HepG2 (cell line): Measurements from ENCODE around the gene TUT1. TPM values are rescaled to one million over a fixed set of nuclear protein-coding genes. Genes with fewer than 3 reads are reported as not detected.

Source experiments
- ATAC-seq: fragments of 200-7000 bp; cut with Tn5 transposase; 3 replicates; pipeline ENCODE4 v1.9.1; 2020; ENCODE audit warnings: mild to moderate bottlenecking, moderate library complexity
- BruUV-seq: library from RNA; stranded (reverse); fragments of 400-500 nt; replicated peaks from 2 replicates; lab custom pipeline; 2021; lab: Mats Ljungman, UMichigan
- CTCF ChIA-PET: fragments of 300-600 bp; formaldehyde crosslinking; extraction: SDS; loops from one replicate; lab custom pipeline; 2021; ENCODE audit warnings: low total read pairs, inconsistent platforms, low intra/inter-chr PET ratio; lab: Yijun Ruan, JAX
- POLR2A ChIA-PET: fragments of 350-600 bp; sonication (Branson Sonifier 250); formaldehyde crosslinking; loops from one replicate; lab custom pipeline; 2020; ENCODE audit warnings: antibody characterized with exemption, inconsistent platforms; lab: Yijun Ruan, JAX
- DNase-seq: peaks from one replicate; pipeline ENCODE4 v3.0.0-alpha.2; 2015; ENCODE audit warnings: low spot score
- FAIRE-seq: peaks from 3 replicates; lab custom pipeline; 2011; peaks lifted over from hg19 to GRCh38; lab: Jason Lieb, UNC
- H2AFZ ChIP-seq: one replicate; pipeline ENCODE4 v1.6.1; 2011; ENCODE audit warnings: low read length, inconsistent platforms
- H3K27ac ChIP-seq: fragments of 300-600 bp; 3 replicates; pipeline ENCODE4 v1.8.0; 2011; ENCODE audit warnings: mixed run types, mild to moderate bottlenecking, mixed read lengths, low read length, inconsistent platforms; ENCODE audit not compliant: insufficient read depth; ENCODE audit errors: extremely low read length
- H3K27me3 ChIP-seq, 2 experiments: fragments of 200-600 bp in 1 of 2; 2 replicates in 1 of 2; 3 replicates in 1 of 2; pipeline versions ENCODE4 v1.6.0 to v1.8.0; 2011; ENCODE audit warnings: low read length in 2 of 2, mild to moderate bottlenecking in 2 of 2, moderate library complexity in 2 of 2, inconsistent platforms in 1 of 2; ENCODE audit not compliant: insufficient read depth in 2 of 2, control insufficient read depth in 1 of 2
- H3K36me3 ChIP-seq, 2 experiments: fragments of 200-600 bp in 1 of 2; replicated peaks in 1 of 2; 2 replicates in 1 of 2; 3 replicates in 1 of 2; pipeline versions ENCODE4 v1.5.1 to v1.8.0; 2011; ENCODE audit warnings: low read length in 2 of 2, inconsistent platforms in 1 of 2; ENCODE audit not compliant: insufficient read depth in 2 of 2, control insufficient read depth in 1 of 2
- H3K4me1 ChIP-seq: 2 replicates; pipeline ENCODE4 v1.5.1; 2012; ENCODE audit warnings: low read length, inconsistent platforms; ENCODE audit not compliant: insufficient read depth
- H3K4me2 ChIP-seq: 2 replicates; pipeline ENCODE4 v1.6.0; 2011; ENCODE audit warnings: low read depth, low read length, inconsistent platforms
- H3K4me3 ChIP-seq, 3 experiments: fragments of 200-600 bp in 1 of 3; sonication (generic), shearing (Covaris generic) in 1 of 3; replicated peaks in 1 of 3; 2 replicates each; pipeline ENCODE4 v1.5.1; 2011 to 2016; ENCODE audit warnings: low read length in 3 of 3, inconsistent platforms in 2 of 3, low read depth in 2 of 3, mild to moderate bottlenecking in 2 of 3, control low read depth in 1 of 3, mixed read lengths in 1 of 3; ENCODE audit not compliant: insufficient read depth in 1 of 3
- H3K79me2 ChIP-seq: one replicate; pipeline ENCODE4 v1.6.1; 2011; ENCODE audit warnings: low read length, inconsistent platforms; ENCODE audit not compliant: insufficient read depth
- H3K9ac ChIP-seq: 2 replicates; pipeline ENCODE4 v1.6.0; 2011; ENCODE audit warnings: mild to moderate bottlenecking, low read depth, low read length, inconsistent platforms; ENCODE audit not compliant: insufficient read depth
- H3K9me3 ChIP-seq: 2 replicates; pipeline ENCODE4 v1.5.1; 2012; ENCODE audit warnings: mild to moderate bottlenecking, low read length
- H4K20me1 ChIP-seq: 2 replicates; pipeline ENCODE4 v1.6.0; 2011; ENCODE audit warnings: inconsistent platforms, mild to moderate bottlenecking, low read length, moderate library complexity; ENCODE audit not compliant: insufficient read depth
- NCOA5 ChIP-seq: sonication (generic); formaldehyde crosslinking; IDR thresholded peaks from 2 replicates; pipeline ENCODE4 v1.4.0; 2020; ENCODE audit warnings: missing genetic modification reagents
- POLR2AphosphoS5 ChIP-seq: IDR thresholded peaks from 2 replicates; pipeline ENCODE4 v1.6.1; 2012; ENCODE audit warnings: low read depth, low read length
- POLR2G ChIP-seq: fragments of 200-400 bp; formaldehyde crosslinking; IDR thresholded peaks from 2 replicates; pipeline ENCODE4 v1.6.1; 2018; ENCODE audit warnings: mild to moderate bottlenecking, low read depth, low read length, moderate library complexity
- WGBS: methylation state at CpG from one replicate; pipeline ENCODE4 v1.1.6; 2017; ENCODE audit warnings: low lambda C conversion rate; 5-methylcytosine and 5-hydroxymethylcytosine counted together
- in situ Hi-C: cut with HindIII; loops from 2 replicates; pipeline ENCODE4 v1.10.0; 2017; ENCODE audit warnings: low pct_unique_long_range_greater_than_20kb; ENCODE audit not compliant: extremely low pct_ligation_motif_present
- intact Hi-C: fragments of 100-400 bp; cut with micrococcal nuclease; formaldehyde crosslinking; loops from one replicate; pipeline ENCODE4 v1.10.0; 2022; ENCODE audit not compliant: unreplicated experiment
- polyA plus RNA-seq, 8 experiments: library from polyadenylated mRNA; depleted of rRNA in 3 of 8; stranded (reverse) in 7 of 8; unstranded in 1 of 8; fragments of >200 nt; fragmentation: Illumina TruSeq in 4 of 8; extraction: Trizol in 4 of 8; gene quantifications; 2 replicates each; pipeline versions ENCODE4 v1.2.1 to v1.2.3, GENCODE V29; 2011 to 2016; ENCODE audit warnings: low read depth in 4 of 8, missing spikeins in 1 of 8, mixed read lengths in 1 of 8; ENCODE audit not compliant: insufficient read depth in 1 of 8
- total RNA-seq, 5 experiments: library from RNA; depleted of rRNA; stranded (reverse); fragments of >200 nt; fragmentation: Illumina TruSeq; extraction: Trizol; gene quantifications; 2 replicates each; pipeline ENCODE4 v1.2.3, GENCODE V29; 2016; ENCODE audit warnings: low read depth in 1 of 5
- TF ChIP-seq, protein P1 (sequence below): sonication (generic); formaldehyde crosslinking; IDR thresholded peaks from 2 replicates; pipeline ENCODE4 v1.5.1; 2020; ENCODE audit warnings: mild to moderate bottlenecking, missing genetic modification reagents, moderate library complexity

TUT1 gene
- total and polyA plus RNA-seq, 2 of the 13 experiments (the other 11 are each of a cell fraction or from before 2014, with no cell fraction given), result 9.7 to 14.3 TPM

DNA sequence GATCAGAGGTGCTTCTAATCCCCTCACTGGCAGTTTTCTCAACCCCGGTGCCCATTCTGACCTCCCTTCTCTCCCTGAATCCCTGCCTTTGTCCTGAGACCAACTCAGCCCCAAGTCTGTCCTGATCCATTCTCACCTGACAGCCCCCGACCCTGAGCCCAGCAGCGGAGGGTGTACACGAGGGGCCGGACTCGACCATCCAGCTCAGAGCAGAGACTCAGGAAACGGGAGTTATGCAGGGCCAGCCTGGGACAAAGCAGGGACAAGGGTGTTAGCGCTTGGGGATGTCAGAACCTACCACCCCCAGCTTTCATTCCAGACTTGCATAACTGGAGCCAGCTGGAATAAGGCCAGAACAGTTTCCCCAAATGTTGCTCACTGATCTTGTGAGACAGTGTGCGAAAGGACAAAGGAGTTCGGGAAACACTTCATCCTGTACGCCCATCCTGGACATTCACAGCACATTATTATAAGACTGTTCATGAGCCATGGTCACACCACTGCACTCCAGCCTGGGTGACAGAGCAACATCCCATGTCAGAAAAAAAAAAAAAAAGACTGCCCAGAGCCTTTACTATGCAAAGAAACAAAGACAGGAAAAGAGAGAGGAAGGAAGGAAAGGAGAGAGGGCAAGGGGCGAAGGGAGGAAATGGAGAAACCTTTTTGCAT lies 14.1 kb downstream of the TUT1 start:
- Histone ChIP-seq H3K27me3 (no peaks in the 10 kb centered on the region; a peak in 1 of 5 replicates), H3K9ac (no peak overlapping the region), H3K36me3 (peaks cover 12 to 41% of the 10 kb centered on the region in 2 experiments), H3K27ac (no peak overlapping the region), H3K4me3 (no peak overlapping the region), H3K9me3 (no peaks in the 10 kb centered on the region), H4K20me1 (0 out of 2 replicates have a peak, but pooled peaks cover 3% of the 10 kb centered on the region), H2AFZ (no peak overlapping the region), H3K4me2 (no peak overlapping the region), H3K79me2 (peaks cover 35% of the 10 kb centered on the region), H3K4me1 (peaks cover 29% of the 10 kb centered on the region)
- DNase-seq (no peak), ATAC-seq (no peak), FAIRE-seq (no peak)
- POLR2A ChIA-PET, result interaction anchor here (1.2 to 2.0 kb wide), 2 partner anchors 13 to 14 kb away, joined by 3 to 5 read pairs; partner anchors contain the start of gene TUT1
- intact Hi-C loops, result no loop called here
- CTCF ChIA-PET, result no interaction called here
- in situ Hi-C loops, result no loop called here
- BruUV-seq, result no TSS peak
- TF ChIP-seq NCOA5 (CRISPR knock-in tag), result no peak
- TF ChIP-seq, protein P1, sequence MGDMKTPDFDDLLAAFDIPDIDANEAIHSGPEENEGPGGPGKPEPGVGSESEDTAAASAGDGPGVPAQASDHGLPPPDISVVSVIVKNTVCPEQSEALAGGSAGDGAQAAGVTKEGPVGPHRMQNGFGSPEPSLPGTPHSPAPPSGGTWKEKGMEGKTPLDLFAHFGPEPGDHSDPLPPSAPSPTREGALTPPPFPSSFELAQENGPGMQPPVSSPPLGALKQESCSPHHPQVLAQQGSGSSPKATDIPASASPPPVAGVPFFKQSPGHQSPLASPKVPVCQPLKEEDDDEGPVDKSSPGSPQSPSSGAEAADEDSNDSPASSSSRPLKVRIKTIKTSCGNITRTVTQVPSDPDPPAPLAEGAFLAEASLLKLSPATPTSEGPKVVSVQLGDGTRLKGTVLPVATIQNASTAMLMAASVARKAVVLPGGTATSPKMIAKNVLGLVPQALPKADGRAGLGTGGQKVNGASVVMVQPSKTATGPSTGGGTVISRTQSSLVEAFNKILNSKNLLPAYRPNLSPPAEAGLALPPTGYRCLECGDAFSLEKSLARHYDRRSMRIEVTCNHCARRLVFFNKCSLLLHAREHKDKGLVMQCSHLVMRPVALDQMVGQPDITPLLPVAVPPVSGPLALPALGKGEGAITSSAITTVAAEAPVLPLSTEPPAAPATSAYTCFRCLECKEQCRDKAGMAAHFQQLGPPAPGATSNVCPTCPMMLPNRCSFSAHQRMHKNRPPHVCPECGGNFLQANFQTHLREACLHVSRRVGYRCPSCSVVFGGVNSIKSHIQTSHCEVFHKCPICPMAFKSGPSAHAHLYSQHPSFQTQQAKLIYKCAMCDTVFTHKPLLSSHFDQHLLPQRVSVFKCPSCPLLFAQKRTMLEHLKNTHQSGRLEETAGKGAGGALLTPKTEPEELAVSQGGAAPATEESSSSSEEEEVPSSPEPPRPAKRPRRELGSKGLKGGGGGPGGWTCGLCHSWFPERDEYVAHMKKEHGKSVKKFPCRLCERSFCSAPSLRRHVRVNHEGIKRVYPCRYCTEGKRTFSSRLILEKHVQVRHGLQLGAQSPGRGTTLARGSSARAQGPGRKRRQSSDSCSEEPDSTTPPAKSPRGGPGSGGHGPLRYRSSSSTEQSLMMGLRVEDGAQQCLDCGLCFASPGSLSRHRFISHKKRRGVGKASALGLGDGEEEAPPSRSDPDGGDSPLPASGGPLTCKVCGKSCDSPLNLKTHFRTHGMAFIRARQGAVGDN (CRISPR knock-in tag), result peak; percentile 12; the same call in 1 of the 2 replicates
- TF ChIP-seq POLR2AphosphoS5, result peak; percentile 18; the same call in 1 of the 2 replicates
- no peak for TF ChIP-seq POLR2G
- WGBS, result 96% methylated on average over 12 of the region's 12 CpGs
